Panc1 (cell line): ENCODE results near the gene EMX1. TPM values are rescaled to one million over a fixed set of nuclear protein-coding genes. Genes with fewer than 3 reads are reported as not detected.

Source experiments
- ATAC-seq: fragments of 200-7000 bp; cut with Tn5 transposase; 2 replicates; pipeline ENCODE4 v1.9.1; 2020; ENCODE audit warnings: mild to moderate bottlenecking, moderate library complexity
- BruUV-seq: library from RNA; stranded (reverse); fragments of 400-500 nt; replicated peaks from 2 replicates; lab custom pipeline; 2021; lab: Mats Ljungman, UMichigan
- CTCF ChIA-PET: fragments of 300-600 bp; sonication (Branson Sonifier 250); formaldehyde crosslinking; loops from one replicate; lab custom pipeline; 2022; ENCODE audit warnings: antibody characterized with exemption; lab: Charles Lee
- POLR2A ChIA-PET: fragments of 300-600 bp; sonication (Branson Sonifier 250); formaldehyde crosslinking; loops from one replicate; lab custom pipeline; 2022; ENCODE audit warnings: antibody characterized with exemption; lab: Charles Lee
- DNase-seq: peaks from one replicate; pipeline ENCODE4 v3.0.0-alpha.2; 2010; ENCODE audit warnings: low read depth, low spot score
- H3K27ac ChIP-seq: 2 replicates; pipeline ENCODE4 v1.5.1; 2011; ENCODE audit warnings: mild to moderate bottlenecking, low read length, inconsistent platforms
- H3K27me3 ChIP-seq: fragments of 200-500 bp; sonication (Bioruptor generic); 2 replicates; pipeline ENCODE4 v1.6.0; 2014; ENCODE audit warnings: low read length, inconsistent platforms; ENCODE audit not compliant: control insufficient read depth, insufficient read depth
- H3K36me3 ChIP-seq: fragments of 200-500 bp; sonication (Bioruptor generic); 2 replicates; pipeline ENCODE4 v1.5.1; 2014; ENCODE audit warnings: inconsistent platforms, mild to moderate bottlenecking, low read length, moderate library complexity; ENCODE audit not compliant: control insufficient read depth, insufficient read depth
- H3K4me1 ChIP-seq: 2 replicates; pipeline ENCODE4 v1.5.1; 2011; ENCODE audit warnings: inconsistent platforms, mild to moderate bottlenecking, low read length, moderate library complexity; ENCODE audit not compliant: control insufficient read depth, insufficient read depth
- H3K4me3 ChIP-seq, 2 experiments: 2 replicates each; pipeline ENCODE4 v1.5.1; 2011 to 2012; ENCODE audit warnings: low read depth in 2 of 2, low read length in 2 of 2, mild to moderate bottlenecking in 2 of 2, inconsistent platforms in 1 of 2, moderate library complexity in 1 of 2
- H3K9me3 ChIP-seq: fragments of 200-500 bp; sonication (Bioruptor generic); 2 replicates; pipeline ENCODE4 v1.5.1; 2014; ENCODE audit warnings: low read depth, mild to moderate bottlenecking, inconsistent platforms, low read length, moderate library complexity; ENCODE audit not compliant: control insufficient read depth, insufficient read depth
- CTCF ChIP-seq: fragments of 450-650 bp; IDR thresholded peaks from 2 replicates; pipeline ENCODE4 v1.5.1; 2017; ENCODE audit warnings: mild to moderate bottlenecking
- POLR2AphosphoS5 ChIP-seq: IDR thresholded peaks from 2 replicates; pipeline ENCODE4 v1.6.1; 2012; ENCODE audit warnings: mild to moderate bottlenecking, low read depth, low read length, moderate library complexity
- REST ChIP-seq, 2 experiments: IDR thresholded peaks; 2 replicates each; pipeline ENCODE4 v1.6.1; 2011 to 2012; ENCODE audit warnings: low read depth in 2 of 2, control low read depth in 1 of 2, low read length in 1 of 2, mild to moderate bottlenecking in 1 of 2, moderate library complexity in 1 of 2; ENCODE audit not compliant: insufficient read depth in 1 of 2
- SIN3A ChIP-seq: IDR thresholded peaks from 2 replicates; pipeline ENCODE4 v1.6.1; 2012; ENCODE audit warnings: low read depth, mild to moderate bottlenecking, low read length, moderate library complexity, borderline replicate concordance; ENCODE audit not compliant: insufficient read depth
- TCF7L2 ChIP-seq: IDR thresholded peaks from 2 replicates; pipeline ENCODE4 v1.6.1; 2011; ENCODE audit warnings: mild to moderate bottlenecking, low read depth, low read length, inconsistent platforms
- in situ Hi-C: cut with HindIII; loops from 2 replicates; pipeline ENCODE4 v1.10.0; 2016; ENCODE audit warnings: low sequenced_read_pairs, low pct_unique_long_range_greater_than_20kb
- intact Hi-C: fragments of 100-400 bp; cut with micrococcal nuclease; formaldehyde crosslinking; loops from one replicate; pipeline ENCODE4 v1.10.0; 2022; ENCODE audit not compliant: unreplicated experiment
- total RNA-seq: library from RNA; stranded (reverse); gene quantifications from one replicate; pipeline ENCODE4 v1.2.1, GENCODE V29; 2021; ENCODE audit not compliant: unreplicated experiment

The EMX1 gene
- total RNA-seq, 1 experiment from 2014 or later, result 0.36 TPM

GRCh38 chr2:72956936-72957335 is 39.6 kb downstream of the EMX1 start:
- H3K27ac ChIP-seq, result no peak overlapping the region
- BruUV-seq, result no TSS peak
- in situ Hi-C loops, result no loop called here
- no peaks in the 10 kb centered on the region for H3K27me3 ChIP-seq
- no peaks in the 10 kb centered on the region for H3K9me3 ChIP-seq
- ATAC-seq (no peak), DNase-seq (no peak)
- no peaks in the 10 kb centered on the region for H3K4me1 ChIP-seq
- CTCF ChIA-PET, result no interaction called here
- TF ChIP-seq TCF7L2 (no peak), REST (IDR thresholded peaks at IDR 0.05; ENCODE audit: insufficient read depth in 1 of 2, low read depth in 2 of 2, low read length in 1 of 2) (no peak), SIN3A (no peak), POLR2AphosphoS5 (no peak), CTCF (no peak)
- H3K4me3 ChIP-seq, result no peak overlapping the region
- intact Hi-C loops, result no loop called here
- POLR2A ChIA-PET, result no interaction called here
- no peaks in the 10 kb centered on the region for H3K36me3 ChIP-seq

- ATAC-seq (no peak), DNase-seq (no peak)
- H3K4me3 ChIP-seq, result no peak overlapping the region
- H3K27me3 ChIP-seq, result no peaks in the 10 kb centered on the region
- in situ Hi-C loops (no loop called here), intact Hi-C loops (no loop called here)
- POLR2A ChIA-PET, result no interaction called here
- BruUV-seq, result no TSS peak
- H3K9me3 ChIP-seq, result no peaks in the 10 kb centered on the region
- H3K36me3 ChIP-seq, result no peaks in the 10 kb centered on the region
- H3K27ac ChIP-seq, result no peak overlapping the region
- CTCF ChIA-PET, result interaction anchor here (0.5 kb wide), 1 partner anchor 48 kb away, joined by 4 read pairs; no protein-coding TSS in a partner anchor
- H3K4me1 ChIP-seq, result no peaks in the 10 kb centered on the region
- no peak for TF ChIP-seq REST (IDR thresholded peaks at IDR 0.05; ENCODE audit: insufficient read depth in 1 of 2, low read depth in 2 of 2, low read length in 1 of 2)
- TF ChIP-seq TCF7L2, result no peak
- TF ChIP-seq SIN3A, result no peak
- no peak for TF ChIP-seq CTCF
- TF ChIP-seq POLR2AphosphoS5, result no peak
Observed at GRCh38 chr2:72958542-72959385, 41.4 kb downstream of the EMX1 start.
